ENCODE results near the gene TMEM163. TPM values are rescaled to one million over a fixed set of nuclear protein-coding genes. Genes with fewer than 3 reads are reported as not detected.

Gene TMEM163
- total and polyA plus RNA-seq, 8 donors, result 0.58 to 16.7 (median 3.2) TPM; not detected in 1

GRCh38 chr2:134736167-134736880 is 17.5 kb upstream of the TMEM163 start:
- 73 to 88% (median 84%) methylated on average over 3 of the region's 3 CpGs for WGBS, 5 donors
- Histone ChIP-seq H3K9me3 (no peaks in the 10 kb centered on the region), H3K4me1 (no peaks in the 10 kb centered on the region), H3K36me3 (no peaks in the 10 kb centered on the region), H3K4me3 (no peak overlapping the region), H3K27me3 (peaks cover 0 to 4% (median 0%) of the 10 kb centered on the region in 3 donors), H3K27ac (no peak overlapping the region)
- no peak for DNase-seq
- intact Hi-C loops (cut with DNase I; ENCODE audit: low total_unique reads), result loop anchor here (10.0 kb wide), 1 partner anchor 152 kb away; no protein-coding TSS in a partner anchor
- TF ChIP-seq EP300 (IDR thresholded peaks at IDR 0.05) (no peak), POLR2A (IDR thresholded peaks at IDR 0.05) (no peak), POLR2AphosphoS5 (IDR thresholded peaks at IDR 0.05) (no peak), CTCF (IDR thresholded peaks at IDR 0.05) (no peak)

GRCh38 chr2:134728163-134728562 is 9.4 kb upstream of the TMEM163 start:
- Histone ChIP-seq H3K9me3 (no peaks in the 10 kb centered on the region), H3K4me1 (peaks cover 0 to 3% (median 0%) of the 10 kb centered on the region in 4 donors), H3K27me3 (no peaks in the 10 kb centered on the region), H3K4me3 (no peak overlapping the region), H3K27ac (no peak overlapping the region), H3K36me3 (no peaks in the 10 kb centered on the region)
- no peak for DNase-seq
- WGBS, 5 donors, result 81 to 93% (median 85%) methylated on average over 3 of the region's 3 CpGs
- intact Hi-C loops (cut with DNase I; ENCODE audit: low total_unique reads), result no loop called here
- no peak for TF ChIP-seq CTCF (IDR thresholded peaks at IDR 0.05)
- TF ChIP-seq EP300 (IDR thresholded peaks at IDR 0.05), result no peak
- TF ChIP-seq POLR2A (IDR thresholded peaks at IDR 0.05), result no peak
- no peak for TF ChIP-seq POLR2AphosphoS5 (IDR thresholded peaks at IDR 0.05)

- TF ChIP-seq POLR2A (IDR thresholded peaks at IDR 0.05), result no peak
- no peak for TF ChIP-seq POLR2AphosphoS5 (IDR thresholded peaks at IDR 0.05)
- no peak for TF ChIP-seq EP300 (IDR thresholded peaks at IDR 0.05)
- no peak for TF ChIP-seq CTCF (IDR thresholded peaks at IDR 0.05)
- peak in 1 of 2 donors; percentile 71 for DNase-seq
- intact Hi-C loops (cut with DNase I; ENCODE audit: low total_unique reads), result no loop called here
- Histone ChIP-seq H3K9me3 (no peaks in the 10 kb centered on the region), H3K36me3 (no peaks in the 10 kb centered on the region), H3K27ac (no peak overlapping the region), H3K4me3 (no peak overlapping the region), H3K4me1 (peaks cover 0 to 3% (median 0%) of the 10 kb centered on the region in 4 donors), H3K27me3 (peaks cover 0 to 7% (median 0%) of the 10 kb centered on the region in 3 donors)
- 53 to 72% (median 62%) methylated on average over 4 of the region's 4 CpGs for WGBS, 5 donors
Measured at GRCh38 chr2:134727385-134727784, 8.6 kb upstream of the TMEM163 start.

GRCh38 chr2:134726645-134727044 is 7.8 kb upstream of the TMEM163 start:
- DNase-seq, result no peak
- Histone ChIP-seq H3K9me3 (no peaks in the 10 kb centered on the region), H3K4me3 (no peak overlapping the region), H3K36me3 (no peaks in the 10 kb centered on the region), H3K27me3 (peaks cover 0 to 7% (median 0%) of the 10 kb centered on the region in 3 donors), H3K27ac (no peak overlapping the region), H3K4me1 (peaks cover 0 to 3% (median 0%) of the 10 kb centered on the region in 4 donors)
- intact Hi-C loops (cut with DNase I; ENCODE audit: low total_unique reads), result no loop called here
- TF ChIP-seq POLR2A (IDR thresholded peaks at IDR 0.05), result no peak
- no peak for TF ChIP-seq POLR2AphosphoS5 (IDR thresholded peaks at IDR 0.05)
- no peak for TF ChIP-seq CTCF (IDR thresholded peaks at IDR 0.05)
- TF ChIP-seq EP300 (IDR thresholded peaks at IDR 0.05), result no peak

Measured in stomach (tissue), 9 donors.